H1 (cell line): ENCODE data around the gene SEMA3D. TPM values are rescaled to one million over a fixed set of nuclear protein-coding genes. Genes with fewer than 3 reads are reported as not detected.

Experiments used
- CTCF ChIA-PET: fragments of 300-600 bp; sonication (Branson Sonifier 250); formaldehyde crosslinking; loops from one replicate; lab custom pipeline; 2021; ENCODE audit not compliant: partially characterized antibody; lab: Charles Lee
- POLR2A ChIA-PET: fragments of 300-600 bp; sonication (Branson Sonifier 250); formaldehyde crosslinking; loops from one replicate; lab custom pipeline; 2021; ENCODE audit warnings: inconsistent platforms; ENCODE audit not compliant: partially characterized antibody; lab: Charles Lee
- DNase-seq, 2 experiments: peaks; one replicate each; pipeline versions ENCODE4 v3.0.0 to v3.0.0-alpha.2; 2010 to 2022; ENCODE audit warnings: low spot score in 2 of 2, low read depth in 1 of 2, mixed read lengths in 1 of 2
- FAIRE-seq: peaks from 2 replicates; lab custom pipeline; 2011; peaks lifted over from hg19 to GRCh38; lab: Jason Lieb, UNC
- H2AFZ ChIP-seq: 2 replicates; pipeline ENCODE4 v1.8.1; 2012; ENCODE audit warnings: low read length, inconsistent platforms
- H2AK5ac ChIP-seq: 2 replicates; pipeline ENCODE4 v1.6.1; 2013; ENCODE audit warnings: low read depth, low read length
- H2BK120ac ChIP-seq: replicated peaks from 2 replicates; pipeline ENCODE3; 2013; ENCODE audit warnings: low read depth, low read length, inconsistent platforms
- H2BK12ac ChIP-seq: 2 replicates; pipeline ENCODE4 v1.6.1; 2013; ENCODE audit warnings: low read depth, low read length
- H2BK15ac ChIP-seq: 2 replicates; pipeline ENCODE4 v1.6.1; 2013; ENCODE audit warnings: low read length
- H2BK20ac ChIP-seq: 2 replicates; pipeline ENCODE4 v1.6.1; 2013; ENCODE audit warnings: low read length
- H2BK5ac ChIP-seq: 2 replicates; pipeline ENCODE4 v1.6.1; 2013; ENCODE audit warnings: low read depth, low read length
- H3K14ac ChIP-seq: 2 replicates; pipeline ENCODE4 v1.6.1; 2013; ENCODE audit warnings: inconsistent platforms; ENCODE audit not compliant: insufficient read length
- H3K18ac ChIP-seq: 2 replicates; pipeline ENCODE4 v1.6.1; 2013; ENCODE audit warnings: low read length; ENCODE audit errors: extremely low read depth
- H3K23ac ChIP-seq: 2 replicates; pipeline ENCODE4 v1.6.1; 2013; ENCODE audit warnings: inconsistent platforms; ENCODE audit not compliant: insufficient read length
- H3K23me2 ChIP-seq: 2 replicates; pipeline ENCODE4 v1.6.1; 2013; ENCODE audit warnings: low read depth, low read length
- H3K27ac ChIP-seq: 2 replicates; pipeline ENCODE4 v1.6.1; 2011; ENCODE audit warnings: low read depth, low read length, inconsistent platforms
- H3K27me3 ChIP-seq, 4 experiments: replicated peaks in 1 of 4; 1 replicate in 1 of 4; 2 replicates in 3 of 4; pipeline versions ENCODE4 v1.6.1 to v1.8.1; 2011 to 2013; ENCODE audit warnings: low read length in 3 of 4, mild to moderate bottlenecking in 3 of 4, inconsistent platforms in 2 of 4, mixed read lengths in 2 of 4, moderate library complexity in 1 of 4; ENCODE audit not compliant: control insufficient read depth in 3 of 4, insufficient read depth in 3 of 4; ENCODE audit errors: extremely low read depth in 1 of 4
- H3K36me3 ChIP-seq, 4 experiments: 2 replicates each; pipeline versions ENCODE4 v1.6.1 to v1.8.1; 2011 to 2013; ENCODE audit warnings: mild to moderate bottlenecking in 4 of 4, low read length in 3 of 4, moderate library complexity in 2 of 4, control low read depth in 1 of 4, inconsistent platforms in 1 of 4; ENCODE audit not compliant: insufficient read depth in 4 of 4, control insufficient read depth in 2 of 4
- H3K4ac ChIP-seq: replicated peaks from 2 replicates; pipeline ENCODE3; 2013; ENCODE audit warnings: low read length, low read depth, mixed read lengths, inconsistent platforms; ENCODE audit not compliant: insufficient read length
- H3K4me1 ChIP-seq, 4 experiments: replicated peaks in 1 of 4; 1 replicate in 1 of 4; 2 replicates in 3 of 4; pipeline versions ENCODE4 v1.6.1 to v1.8.1; 2011 to 2013; ENCODE audit warnings: low read length in 3 of 4, inconsistent platforms in 2 of 4, mixed read lengths in 1 of 4; ENCODE audit not compliant: insufficient read depth in 4 of 4, control insufficient read depth in 3 of 4
- H3K4me2 ChIP-seq, 2 experiments: 2 replicates each; pipeline versions ENCODE4 v1.6.1 to v1.8.1; 2011 to 2013; ENCODE audit warnings: low read depth in 2 of 2, low read length in 2 of 2, control low read depth in 1 of 2, inconsistent platforms in 1 of 2, mild to moderate bottlenecking in 1 of 2; ENCODE audit not compliant: insufficient read depth in 1 of 2
- H3K4me3 ChIP-seq, 4 experiments: fragments of 200-600, 300-600 bp in 1 of 4; sonication (generic), shearing (Covaris generic), sonication (Bioruptor Twin) in 1 of 4; 2 replicates each; pipeline versions ENCODE4 v1.5.1 to v1.8.1; 2011 to 2016; ENCODE audit warnings: low read length in 4 of 4, low read depth in 3 of 4, control low read depth in 2 of 4, inconsistent platforms in 2 of 4, mild to moderate bottlenecking in 2 of 4, mixed read lengths in 1 of 4, moderate library complexity in 1 of 4; ENCODE audit not compliant: insufficient read depth in 2 of 4; ENCODE audit errors: extremely low read depth in 1 of 4
- H3K56ac ChIP-seq: replicated peaks from 2 replicates; pipeline ENCODE3; 2013; ENCODE audit warnings: low read depth, mild to moderate bottlenecking, mixed read lengths, low read length, inconsistent platforms; ENCODE audit not compliant: insufficient read length
- H3K79me1 ChIP-seq: 2 replicates; pipeline ENCODE4 v1.6.1; 2013; ENCODE audit warnings: low read depth, low read length, control low read depth
- H3K79me2 ChIP-seq, 2 experiments: 2 replicates each; pipeline versions ENCODE4 v1.6.1 to v1.8.1; 2012 to 2013; ENCODE audit warnings: low read length in 2 of 2, mild to moderate bottlenecking in 2 of 2, inconsistent platforms in 1 of 2; ENCODE audit not compliant: insufficient read depth in 2 of 2, control insufficient read depth in 1 of 2
- H3K9ac ChIP-seq, 4 experiments: replicated peaks in 1 of 4; 1 replicate in 1 of 4; 2 replicates in 3 of 4; pipeline versions ENCODE4 v1.6.1 to v1.8.1; 2011 to 2013; ENCODE audit warnings: low read depth in 3 of 4, low read length in 3 of 4, control low read depth in 2 of 4, mild to moderate bottlenecking in 2 of 4, moderate library complexity in 2 of 4, inconsistent platforms in 1 of 4; ENCODE audit errors: extremely low read depth in 1 of 4
- H3K9me3 ChIP-seq, 2 experiments: 2 replicates each; pipeline versions ENCODE4 v1.6.1 to v1.8.1; 2012 to 2013; ENCODE audit warnings: mild to moderate bottlenecking in 2 of 2, moderate library complexity in 2 of 2, control low read depth in 1 of 2, inconsistent platforms in 1 of 2, low read depth in 1 of 2, low read length in 1 of 2, mixed read lengths in 1 of 2; ENCODE audit not compliant: insufficient read depth in 2 of 2
- H4K20me1 ChIP-seq, 2 experiments: replicated peaks in 1 of 2; 2 replicates each; pipeline versions ENCODE3 to v1.8.1; 2011 to 2013; ENCODE audit warnings: inconsistent platforms in 2 of 2, low read length in 2 of 2, mild to moderate bottlenecking in 1 of 2; ENCODE audit not compliant: insufficient read depth in 2 of 2, control insufficient read depth in 1 of 2
- H4K5ac ChIP-seq: 2 replicates; pipeline ENCODE4 v1.6.1; 2013; ENCODE audit warnings: low read length, low read depth, mixed read lengths, inconsistent platforms; ENCODE audit not compliant: insufficient read length
- H4K8ac ChIP-seq: 2 replicates; pipeline ENCODE4 v1.8.0; 2013; ENCODE audit warnings: mild to moderate bottlenecking, moderate library complexity, low read length, inconsistent platforms; ENCODE audit not compliant: insufficient read depth; ENCODE audit errors: extremely low read depth
- H4K91ac ChIP-seq: replicated peaks from 2 replicates; pipeline ENCODE3; 2013; ENCODE audit warnings: low read length, mixed read lengths, inconsistent platforms; ENCODE audit not compliant: insufficient read length
- BCL11A ChIP-seq, 2 experiments: IDR thresholded peaks; one replicate each; pipeline ENCODE4 v1.6.1; 2011; ENCODE audit warnings: low read depth in 2 of 2, low read length in 2 of 2, mild to moderate bottlenecking in 2 of 2
- KDM5A ChIP-seq: fragments of 200-600 bp; IDR thresholded peaks from 2 replicates; pipeline ENCODE4 v1.7.1; 2012; ENCODE audit warnings: mild to moderate bottlenecking, low read length, inconsistent platforms, mixed read lengths
- POLR2AphosphoS5 ChIP-seq: IDR thresholded peaks from 2 replicates; pipeline ENCODE4 v1.6.1; 2011; ENCODE audit warnings: low read depth, low read length
- SP1 ChIP-seq: IDR thresholded peaks from 2 replicates; pipeline ENCODE4 v1.6.1; 2011; ENCODE audit warnings: low read depth, low read length
- SUZ12 ChIP-seq: fragments of 200-600 bp; sonication (generic); IDR thresholded peaks from 2 replicates; pipeline ENCODE4 v1.6.1; 2012; ENCODE audit warnings: mild to moderate bottlenecking, inconsistent platforms, low read length, moderate library complexity, mixed read lengths
- TBP ChIP-seq: IDR thresholded peaks from 2 replicates; pipeline ENCODE4 v1.6.1; 2011; ENCODE audit warnings: low read depth, low read length, improper control_type of control experiment
- polyA plus RNA-seq, 7 experiments: library from polyadenylated mRNA; depleted of rRNA in 3 of 7; stranded (reverse) in 5 of 7; unstranded in 2 of 7; fragments of >200 nt in 5 of 7; fragments of 200-250 nt in 2 of 7; gene quantifications; 1 replicate in 5 of 7; 2 replicates in 1 of 7; 4 replicates in 1 of 7; pipeline versions ENCODE4 v1.2.1 to v1.2.3, GENCODE V29; 2011 to 2013; ENCODE audit warnings: missing spikeins in 2 of 7, mixed read lengths in 2 of 7
- total RNA-seq: library from RNA; stranded (reverse); fragmentation: NEBNext Ultra II Directional; extraction: Animal tissue kit (Norgen Biotek cat#: 25700); gene quantifications from 2 replicates; pipeline ENCODE4 v1.2.1, GENCODE V29; 2021

SEMA3D gene
- total and polyA plus RNA-seq, 2 of the 8 experiments (the other 6 are each of a cell fraction or from before 2014, with no cell fraction given): 1.6 to 3.5 TPM

DNA sequence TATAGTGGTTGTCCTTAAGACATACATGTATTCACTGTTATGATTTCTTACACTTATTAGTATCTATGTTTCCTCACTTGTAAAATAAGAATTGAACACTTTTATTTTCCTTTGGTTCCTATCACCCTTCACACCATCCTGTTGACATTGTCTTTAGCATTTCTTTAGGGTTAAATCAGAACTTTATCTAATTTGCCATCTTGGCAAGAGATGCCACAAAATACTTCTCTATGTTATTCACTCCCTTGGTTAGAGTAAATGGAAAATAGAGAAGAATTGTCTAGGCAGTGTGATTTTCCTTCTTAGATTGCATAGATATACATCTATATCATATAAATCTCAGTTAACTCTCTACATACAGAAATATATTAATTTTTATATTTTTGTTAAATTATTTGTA lies 204.7 kb downstream of the SEMA3D start:
- H2BK5ac ChIP-seq: no peak overlapping the region
- FAIRE-seq (no peak), DNase-seq (no peak)
- no peak overlapping the region for H2AK5ac ChIP-seq
- no peak overlapping the region for H4K5ac ChIP-seq
- H2BK15ac ChIP-seq: no peak overlapping the region
- H3K36me3 ChIP-seq: no peaks in the 10 kb centered on the region
- H3K27ac ChIP-seq: no peak overlapping the region
- no peak overlapping the region for H3K23ac ChIP-seq
- no peak overlapping the region for H2AFZ ChIP-seq
- H3K56ac ChIP-seq: no peak overlapping the region
- H3K23me2 ChIP-seq: no peaks in the 10 kb centered on the region
- H3K4me2 ChIP-seq: no peak overlapping the region
- no peak overlapping the region for H3K4me3 ChIP-seq
- no peak overlapping the region for H2BK120ac ChIP-seq
- ChIA-PET CTCF (no interaction called here), POLR2A (no interaction called here)
- H3K79me2 ChIP-seq: no peaks in the 10 kb centered on the region
- no peak overlapping the region for H3K14ac ChIP-seq
- H3K79me1 ChIP-seq: no peaks in the 10 kb centered on the region
- no peak overlapping the region for H2BK12ac ChIP-seq
- no peaks in the 10 kb centered on the region for H3K4me1 ChIP-seq
- H3K4ac ChIP-seq: no peak overlapping the region
- no peak overlapping the region for H3K18ac ChIP-seq
- H3K9me3 ChIP-seq: no peaks in the 10 kb centered on the region
- H3K9ac ChIP-seq: no peak overlapping the region
- H4K91ac ChIP-seq: no peak overlapping the region
- H3K27me3 ChIP-seq: no peaks in the 10 kb centered on the region
- H2BK20ac ChIP-seq: no peak overlapping the region
- TF ChIP-seq POLR2AphosphoS5 (no peak), SP1 (no peak), SUZ12 (no peak), BCL11A (IDR thresholded peaks at IDR 0.05; ENCODE audit: low read depth in 2 of 2, low read length in 2 of 2) (no peak), KDM5A (no peak), TBP (no peak)
- H4K20me1 ChIP-seq: no peaks in the 10 kb centered on the region
- no peak overlapping the region for H4K8ac ChIP-seq
